Activated CD4-positive, CD25-positive, alpha-beta regulatory T cell treated with anti-CD3 and anti-CD28 coated beads, Interleukin-2, amount 50 U/mL, for 72 hours (primary cell): ENCODE data around the gene ZCCHC4.

Source experiments
- DNase-seq: peaks from one replicate; pipeline ENCODE4 v3.0.0; 2021

The ZCCHC4 gene

DNA sequence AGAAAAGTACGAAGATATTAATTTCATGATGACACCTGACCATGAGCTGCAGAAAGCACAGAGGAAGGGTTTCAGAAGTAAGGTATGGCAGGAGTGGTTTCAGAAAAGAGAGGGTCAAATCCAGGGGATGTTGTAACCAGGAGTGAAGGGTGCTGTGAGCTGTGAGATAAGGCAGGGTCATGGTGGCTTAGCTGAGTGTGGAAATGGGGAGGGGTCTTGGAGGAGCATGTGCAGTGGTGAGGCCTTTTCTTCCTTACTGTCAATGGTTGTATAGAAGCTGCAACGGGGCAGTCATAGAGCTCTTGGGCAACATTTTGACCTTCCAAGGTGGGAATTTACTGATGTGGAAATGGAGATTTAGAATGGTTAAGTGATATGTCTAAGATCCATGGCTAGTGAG, 67.0 kb downstream of the ZCCHC4 start:
- DNase-seq, result no peak

DNA sequence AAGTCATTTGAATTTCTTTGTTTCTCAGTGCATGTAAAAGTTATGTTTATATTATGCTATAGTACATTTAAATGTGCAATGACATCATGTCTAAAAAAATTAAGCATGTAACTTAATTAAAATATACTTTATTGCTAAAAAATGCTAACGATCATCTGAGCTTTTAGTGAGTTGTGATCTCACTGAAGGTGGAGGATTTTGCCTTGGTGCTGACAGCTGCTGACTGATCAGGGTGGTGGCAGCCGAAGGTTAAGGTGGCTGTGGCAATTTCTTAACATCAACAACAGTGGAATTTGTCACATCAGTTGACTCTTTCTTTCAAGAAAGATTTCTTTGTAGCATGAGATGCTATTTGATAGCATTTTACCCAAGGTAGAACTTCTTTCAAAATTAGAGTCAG, 71.1 kb downstream of the ZCCHC4 start:
- DNase-seq, result no peak

DNA sequence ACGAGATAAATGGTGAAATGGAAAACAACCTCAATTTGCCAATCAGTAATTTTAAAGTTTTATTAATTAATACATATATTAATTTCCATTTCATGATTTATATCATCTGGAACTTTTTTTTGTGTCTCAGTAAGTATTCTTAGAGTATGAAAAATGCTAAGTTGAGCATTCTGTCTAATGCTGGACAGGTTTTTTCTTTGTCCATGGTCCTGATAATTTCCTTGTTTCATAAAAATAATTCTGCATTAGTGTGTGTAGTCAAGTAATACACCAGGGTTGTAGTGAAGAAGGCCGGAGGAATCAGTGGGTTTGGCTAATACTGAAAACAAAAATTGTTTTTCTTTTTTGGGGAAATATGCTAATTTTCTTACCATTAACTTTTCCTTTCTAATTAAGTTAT, 74.4 kb downstream of the ZCCHC4 start:
- no peak for DNase-seq

DNA sequence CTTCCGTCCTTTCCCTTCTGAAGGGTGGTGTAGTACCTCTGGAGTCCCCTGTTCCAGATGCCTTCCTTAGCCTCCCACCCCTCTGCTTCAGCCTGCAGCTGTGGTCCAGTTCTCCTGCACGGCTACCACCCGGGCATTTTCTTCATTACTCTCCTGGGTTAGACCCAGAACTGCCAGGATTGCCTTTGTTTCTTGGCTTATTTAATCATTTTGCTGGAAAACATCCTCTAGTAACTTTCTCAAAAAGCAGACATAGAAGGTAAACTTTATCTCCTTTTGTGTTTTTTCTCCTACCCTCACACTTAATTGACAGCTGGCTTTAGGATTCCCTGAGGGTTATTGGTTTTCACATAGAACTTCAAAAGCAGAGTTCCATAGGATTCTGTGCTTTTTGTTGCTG, 84.7 kb downstream of the ZCCHC4 start:
- no peak for DNase-seq

DNA sequence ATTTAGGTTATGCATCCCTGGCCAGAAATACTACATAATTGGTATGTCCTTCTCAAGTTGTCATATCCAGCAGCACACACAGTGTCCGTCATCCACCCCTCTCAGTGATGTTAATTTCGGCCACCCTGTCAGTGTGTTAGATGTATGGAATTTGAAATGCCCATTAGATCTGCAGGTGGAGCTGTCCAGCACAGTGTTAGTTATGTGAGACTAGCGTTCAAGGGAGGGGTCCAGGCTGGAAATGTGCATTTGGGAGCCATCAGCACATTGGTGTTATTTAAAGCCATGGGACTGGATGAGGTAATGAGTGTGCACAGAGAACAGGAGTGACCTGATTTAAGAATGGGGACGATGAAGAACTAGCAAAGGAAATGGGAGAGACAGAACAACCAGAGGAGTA, 86.9 kb downstream of the ZCCHC4 start:
- no peak for DNase-seq

DNA sequence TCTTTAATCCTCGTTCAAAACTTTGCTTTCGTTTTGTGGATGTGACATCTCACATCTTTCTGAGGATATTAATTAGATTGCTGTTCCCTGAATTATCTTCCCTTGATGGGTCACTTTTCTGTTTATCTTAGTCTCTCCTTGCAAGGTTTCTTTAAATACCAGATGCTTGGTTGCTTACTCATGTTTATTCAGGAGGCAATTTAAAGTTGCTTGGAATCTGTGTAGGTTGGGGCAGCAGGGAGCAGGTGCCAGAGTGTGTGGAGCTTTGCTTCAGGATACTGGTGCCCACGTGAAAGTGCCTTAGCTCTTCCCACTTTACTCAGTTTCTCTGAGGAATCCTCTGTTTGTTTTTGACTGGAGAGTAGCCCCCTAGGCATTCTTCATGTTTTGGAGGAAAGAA, 88.5 kb downstream of the ZCCHC4 start:
- no peak for DNase-seq

DNA sequence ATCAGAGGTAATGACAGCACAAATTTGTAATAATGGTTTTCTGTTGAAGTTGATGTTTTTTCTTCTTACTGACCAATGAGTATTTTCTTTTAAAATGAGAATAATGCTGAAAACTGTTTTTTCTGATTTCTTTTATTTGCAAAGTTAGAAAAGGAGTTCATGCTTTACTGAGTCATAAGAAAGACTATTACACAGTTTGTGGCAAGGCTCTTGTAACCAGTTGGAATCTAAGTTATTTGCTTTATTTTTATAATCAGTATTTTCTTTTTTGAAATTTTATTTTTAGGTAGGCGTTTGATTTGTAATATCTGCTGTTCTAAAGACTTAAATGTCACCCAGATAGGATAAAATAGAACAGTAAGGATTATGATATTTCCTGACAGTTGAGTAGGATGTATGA, 89.9 kb downstream of the ZCCHC4 start:
- DNase-seq, result no peak

DNA sequence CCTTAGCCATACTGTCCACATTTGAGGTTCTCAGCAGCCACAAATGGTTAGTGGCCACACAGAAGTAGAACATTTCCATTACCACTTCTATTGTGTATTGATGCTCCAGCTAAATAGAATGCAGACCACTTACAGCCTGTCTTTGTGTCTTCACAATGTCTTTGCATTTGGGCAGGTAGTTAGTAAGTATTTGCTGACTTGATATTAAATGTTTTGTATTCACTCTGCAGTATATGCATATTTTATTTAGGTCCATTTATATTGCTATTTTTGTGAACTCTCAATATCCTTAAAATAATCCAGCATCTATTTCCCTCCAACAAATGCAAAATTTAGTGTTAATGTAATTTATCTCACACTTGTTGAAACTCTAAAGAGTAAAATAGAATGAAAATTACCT, 91.1 kb downstream of the ZCCHC4 start:
- no peak for DNase-seq

DNA sequence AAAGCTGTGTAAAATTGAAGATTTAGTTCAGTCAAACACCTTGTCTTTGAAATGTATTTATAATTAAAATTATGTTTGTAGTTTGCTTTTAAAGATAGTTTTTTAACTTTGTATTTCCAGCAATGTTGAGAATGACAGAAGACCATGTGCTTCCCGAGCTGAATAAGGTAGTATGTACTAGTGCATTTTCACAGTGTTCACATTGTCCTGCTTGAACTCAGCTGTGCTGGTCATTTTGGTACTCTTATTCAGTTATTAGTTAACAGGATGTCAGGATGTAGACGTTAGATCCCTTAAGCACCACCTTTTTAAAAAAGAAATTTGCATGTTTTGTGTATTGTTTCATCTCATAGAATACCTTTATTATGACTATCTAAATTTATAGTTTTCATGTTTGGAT, 92.9 kb downstream of the ZCCHC4 start:
- no peak for DNase-seq

DNA sequence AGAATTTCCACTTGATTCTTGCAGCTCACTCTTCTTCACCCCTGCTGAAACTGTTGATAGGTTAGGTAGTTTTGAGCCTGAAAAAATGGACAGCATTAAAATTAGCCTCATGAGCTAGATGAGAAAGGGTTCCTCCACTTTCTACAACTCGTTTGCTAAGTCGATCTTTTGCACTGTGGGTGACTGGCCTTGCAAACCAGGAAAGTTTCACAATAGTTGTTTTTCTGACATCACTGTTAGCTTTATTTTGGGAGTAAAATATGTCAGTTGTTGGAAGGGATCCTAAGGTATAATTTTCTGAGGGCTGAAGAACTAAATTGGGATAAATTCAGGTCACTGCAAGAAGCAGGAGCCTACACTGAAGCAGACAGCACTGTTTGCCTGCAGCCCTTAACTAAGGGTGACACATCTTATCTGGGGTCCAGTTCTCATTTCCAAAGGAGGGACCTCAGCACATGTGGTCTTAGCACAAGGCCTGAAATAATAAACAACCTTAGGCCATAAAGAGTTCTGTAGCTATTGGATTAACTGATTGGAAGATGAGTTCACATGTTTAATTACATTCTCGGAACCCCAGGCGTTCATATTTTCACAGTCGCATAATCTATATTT, 93.6 kb downstream of the ZCCHC4 start:
- no peak for DNase-seq

DNA sequence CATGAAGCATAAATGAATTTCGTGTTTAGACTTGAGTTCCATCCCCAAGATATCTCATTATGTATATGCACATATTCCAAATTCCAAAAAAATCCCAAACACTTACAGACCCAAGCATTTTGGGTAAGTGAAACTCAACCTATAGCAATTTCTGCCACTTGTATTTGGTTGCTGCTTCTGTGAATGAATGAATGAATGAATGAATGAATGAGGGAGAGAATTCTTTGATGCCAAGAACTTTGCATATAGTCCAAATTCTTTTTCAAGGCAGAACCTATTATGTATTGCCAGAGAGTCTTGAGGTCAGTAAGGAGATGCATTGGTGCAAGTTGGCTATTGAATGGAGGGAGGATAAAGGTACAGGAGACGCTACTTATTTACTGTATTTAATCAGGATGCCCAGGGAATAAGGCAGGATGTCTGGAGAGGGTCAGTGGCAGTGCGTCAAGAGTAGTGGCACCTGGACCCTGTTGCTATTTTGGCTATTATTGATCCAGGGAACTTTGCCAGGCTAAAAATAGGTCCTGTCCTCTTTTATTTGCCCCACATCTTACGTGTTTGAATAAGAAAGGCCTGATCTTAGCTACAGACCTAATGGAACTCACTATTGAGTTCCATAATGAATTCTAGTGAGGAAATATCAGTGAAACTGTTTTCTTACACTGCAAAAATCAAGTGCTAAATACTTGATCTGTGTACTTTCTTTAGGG, 98.4 kb downstream of the ZCCHC4 start:
- DNase-seq, result no peak

DNA sequence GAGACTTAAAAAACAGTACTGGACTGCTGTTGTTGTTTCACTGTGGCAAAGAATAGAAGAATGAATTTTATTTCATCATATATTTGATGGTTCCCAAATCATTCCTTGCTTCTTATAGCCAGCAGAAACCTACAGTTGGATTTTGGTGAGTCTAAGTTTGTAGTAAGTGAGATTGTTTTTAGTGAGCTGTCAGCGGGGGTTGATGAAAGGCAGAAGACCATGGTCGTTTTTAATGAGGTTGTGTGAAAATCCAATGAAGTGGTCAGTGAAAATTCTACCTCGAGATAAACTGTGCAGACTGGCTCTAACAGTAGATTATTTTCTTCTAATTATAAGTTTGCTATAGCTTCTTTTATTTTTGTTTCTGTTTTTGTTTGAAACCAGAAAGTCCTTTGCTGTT, 100.7 kb downstream of the ZCCHC4 start:
- no peak for DNase-seq

DNA sequence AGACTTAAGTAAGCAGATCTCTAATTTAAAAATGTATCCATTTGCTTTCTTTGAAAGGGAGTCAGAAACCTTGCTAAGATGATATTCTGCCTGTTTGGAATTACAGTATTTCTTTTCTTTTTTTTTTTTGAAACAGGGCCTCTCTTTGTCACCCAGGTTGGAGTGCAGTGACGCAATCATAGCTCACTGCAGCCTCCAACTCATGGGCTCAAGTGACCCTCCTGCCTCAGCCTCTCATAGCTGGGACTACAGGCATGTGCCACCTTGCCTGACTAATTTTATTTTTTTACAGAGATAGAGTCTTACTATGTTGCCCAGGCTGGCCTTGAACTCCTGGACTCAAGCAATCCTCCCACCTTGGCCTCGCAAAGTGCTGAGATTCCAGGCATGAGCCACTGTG, 104.4 kb downstream of the ZCCHC4 start:
- DNase-seq, result no peak
